SU-DHL-6 (cell line): ENCODE data around the gene ZMYND8.

ENCODE experiments used
- CTCF ChIP-seq: fragments of 200-600 bp; sonication (generic); IDR thresholded peaks from one replicate; pipeline ENCODE4 v1.5.1; 2017; ENCODE audit warnings: antibody characterized with exemption, mild to moderate bottlenecking, low read length, moderate library complexity; ENCODE audit not compliant: insufficient read depth, poor library complexity, severe bottlenecking
- EZH2phosphoT487 ChIP-seq: fragments of 200-600 bp; sonication (generic), shearing (Covaris generic); conservative IDR thresholded peaks from 2 replicates; pipeline ENCODE4 v1.6.1; 2018; ENCODE audit warnings: mild to moderate bottlenecking, antibody characterized with exemption, low read length, moderate library complexity, mixed read lengths

GRCh38 chr20:47325242-47325641 is 31.3 kb downstream of the ZMYND8 start:
- no peak for TF ChIP-seq CTCF
- TF ChIP-seq EZH2phosphoT487, result no peak
